Measurements from ENCODE around the gene UBXN4.
A peak's percentile ranks its signal among the peaks of the same experiment; 100 is the strongest.
"Not testable (repeated sequence)": the region's sequence is repeated elsewhere in the genome, so short reads cannot be mapped to it uniquely, and the experiment has no call there.

The UBXN4 gene

GRCh38 chr2:135768863-135769262 lies 27.2 kb downstream of the UBXN4 start:
- DNase-seq (ENCODE audit: low read depth): no peak

GRCh38 chr2:135773319-135773718 lies 31.7 kb downstream of the UBXN4 start:
- DNase-seq (ENCODE audit: low read depth): no peak

- DNase-seq (ENCODE audit: low read depth): no peak
Observed at GRCh38 chr2:135773917-135774316, 32.3 kb downstream of the UBXN4 start.

- no peak for DNase-seq (ENCODE audit: low read depth)
Observed at GRCh38 chr2:135775420-135775819, 33.8 kb downstream of the UBXN4 start.

- no peak for DNase-seq (ENCODE audit: low read depth)
Observed at GRCh38 chr2:135776367-135776766, 34.7 kb downstream of the UBXN4 start.

GRCh38 chr2:135782231-135782630 lies 40.6 kb downstream of the UBXN4 start:
- no peak for DNase-seq (ENCODE audit: low read depth)

GRCh38 chr2:135783439-135783838 lies 41.8 kb downstream of the UBXN4 start:
- no peak for DNase-seq (ENCODE audit: low read depth)

GRCh38 chr2:135785032-135785431 lies 43.4 kb downstream of the UBXN4 start:
- DNase-seq (ENCODE audit: low read depth): no peak

GRCh38 chr2:135786823-135787222 lies 45.2 kb downstream of the UBXN4 start:
- DNase-seq (ENCODE audit: low read depth): no peak

GRCh38 chr2:135790423-135790822 lies 48.8 kb downstream of the UBXN4 start:
- DNase-seq (ENCODE audit: low read depth): no peak

GRCh38 chr2:135791418-135792190 lies 49.9 kb downstream of the UBXN4 start:
- DNase-seq (ENCODE audit: low read depth): no peak

- DNase-seq (ENCODE audit: low read depth): no peak
Observed at GRCh38 chr2:135792401-135793150, 50.9 kb downstream of the UBXN4 start.

- not testable (repeated sequence) for DNase-seq (ENCODE audit: low read depth)
Observed at GRCh38 chr2:135795641-135796040, 54.0 kb downstream of the UBXN4 start.

- DNase-seq (ENCODE audit: low read depth): no peak
Observed at GRCh38 chr2:135796606-135797005, 55.0 kb downstream of the UBXN4 start.

GRCh38 chr2:135797497-135798274 lies 56.0 kb downstream of the UBXN4 start:
- DNase-seq (ENCODE audit: low read depth): peak; percentile 62

- no peak for DNase-seq (ENCODE audit: low read depth)
Observed at GRCh38 chr2:135798275-135798705, 56.6 kb downstream of the UBXN4 start.

GRCh38 chr2:135798762-135799161 lies 57.1 kb downstream of the UBXN4 start:
- no peak for DNase-seq (ENCODE audit: low read depth)

GRCh38 chr2:135799738-135800137 lies 58.1 kb downstream of the UBXN4 start:
- no peak for DNase-seq (ENCODE audit: low read depth)

- no peak for DNase-seq (ENCODE audit: low read depth)
Observed at GRCh38 chr2:135800513-135801460, 59.1 kb downstream of the UBXN4 start.

- DNase-seq (ENCODE audit: low read depth): no peak
Observed at GRCh38 chr2:135802350-135802749, 60.7 kb downstream of the UBXN4 start.

- no peak for DNase-seq (ENCODE audit: low read depth)
Observed at GRCh38 chr2:135803278-135803677, 61.6 kb downstream of the UBXN4 start.

Data from stimulated activated CD8-positive, alpha-beta memory T cell treated with anti-CD3 and anti-CD28 coated beads, Interleukin-12 subunit alpha, Interleukin-12 subunit beta, amount 100 ng/mL, for 1 hour (primary cell).